NB4 (cell line): ENCODE data around the gene PPP6C.

ENCODE experiments used
- CTCF ChIP-seq: IDR thresholded peaks from one replicate; pipeline ENCODE4 v1.5.1; 2012; ENCODE audit warnings: low read depth, low read length
- MAX ChIP-seq: IDR thresholded peaks from 2 replicates; pipeline ENCODE4 v1.6.1; 2011; ENCODE audit warnings: low read depth, low read length
- MYC ChIP-seq: IDR thresholded peaks from 2 replicates; pipeline ENCODE4 v1.6.1; 2011; ENCODE audit warnings: low read depth, low read length
- POLR2A ChIP-seq: IDR thresholded peaks from 2 replicates; pipeline ENCODE4 v1.6.1; 2011; ENCODE audit warnings: mild to moderate bottlenecking; ENCODE audit not compliant: insufficient read length; ENCODE audit errors: extremely low read depth

GRCh38 chr9:125156551-125156950, 33.1 kb downstream of the PPP6C start:
- TF ChIP-seq CTCF (no peak), POLR2A (no peak), MAX (no peak), MYC (no peak)
